Activated CD4-positive, alpha-beta T cell treated with anti-CD3 and anti-CD28 coated beads, Interleukin-2, amount 50 U/mL, for 24 hours (primary cell): Measurements from ENCODE around the gene CCL2.

ENCODE experiments used
- DNase-seq, 2 donors: peaks; one replicate each; pipeline ENCODE4 v3.0.0-alpha.2; 2020; ENCODE audit warnings: low read depth in 1 of 2, low spot score in 1 of 2

CCL2 gene

DNA sequence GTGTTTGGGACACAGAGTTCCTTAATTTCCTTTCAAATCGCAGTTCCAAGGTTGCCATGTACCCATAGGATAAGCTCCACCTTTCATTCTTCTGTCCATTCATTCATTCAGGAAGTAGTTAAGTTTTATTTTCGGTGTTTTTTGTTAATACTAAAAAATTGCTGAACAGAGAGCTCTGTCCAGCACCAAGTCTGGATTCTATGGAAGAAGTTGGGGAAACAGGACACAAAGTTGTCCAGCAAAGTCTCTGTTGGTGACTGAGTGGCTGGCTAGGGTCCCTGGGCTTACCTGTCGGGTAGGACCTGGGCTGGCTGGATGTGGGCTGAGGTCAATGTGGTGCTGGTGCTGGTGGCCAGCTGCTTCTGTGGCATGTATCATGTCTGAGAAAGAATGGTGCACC is 17.6 kb upstream of the CCL2 start:
- no peak for DNase-seq

DNA sequence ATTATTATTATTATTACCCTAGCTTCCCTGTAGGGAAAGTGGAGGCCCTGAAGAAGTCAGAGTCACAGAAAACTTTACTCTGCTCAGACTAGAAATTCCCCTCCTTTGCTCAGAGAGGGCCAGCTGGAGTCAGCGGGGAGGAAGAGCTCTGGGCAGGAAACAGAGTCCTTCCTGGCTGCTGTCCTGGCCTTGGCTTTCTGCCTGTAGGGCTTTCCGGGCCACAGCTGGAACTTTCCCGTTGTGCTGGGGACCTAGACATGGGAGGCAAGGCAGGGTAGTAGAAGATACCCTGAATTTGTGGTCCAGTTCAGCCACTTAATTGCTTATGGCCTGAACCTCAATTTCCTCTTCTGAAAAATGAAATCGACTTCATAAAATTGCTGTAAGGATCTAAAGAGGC is 14.0 kb upstream of the CCL2 start:
- no peak for DNase-seq

DNA sequence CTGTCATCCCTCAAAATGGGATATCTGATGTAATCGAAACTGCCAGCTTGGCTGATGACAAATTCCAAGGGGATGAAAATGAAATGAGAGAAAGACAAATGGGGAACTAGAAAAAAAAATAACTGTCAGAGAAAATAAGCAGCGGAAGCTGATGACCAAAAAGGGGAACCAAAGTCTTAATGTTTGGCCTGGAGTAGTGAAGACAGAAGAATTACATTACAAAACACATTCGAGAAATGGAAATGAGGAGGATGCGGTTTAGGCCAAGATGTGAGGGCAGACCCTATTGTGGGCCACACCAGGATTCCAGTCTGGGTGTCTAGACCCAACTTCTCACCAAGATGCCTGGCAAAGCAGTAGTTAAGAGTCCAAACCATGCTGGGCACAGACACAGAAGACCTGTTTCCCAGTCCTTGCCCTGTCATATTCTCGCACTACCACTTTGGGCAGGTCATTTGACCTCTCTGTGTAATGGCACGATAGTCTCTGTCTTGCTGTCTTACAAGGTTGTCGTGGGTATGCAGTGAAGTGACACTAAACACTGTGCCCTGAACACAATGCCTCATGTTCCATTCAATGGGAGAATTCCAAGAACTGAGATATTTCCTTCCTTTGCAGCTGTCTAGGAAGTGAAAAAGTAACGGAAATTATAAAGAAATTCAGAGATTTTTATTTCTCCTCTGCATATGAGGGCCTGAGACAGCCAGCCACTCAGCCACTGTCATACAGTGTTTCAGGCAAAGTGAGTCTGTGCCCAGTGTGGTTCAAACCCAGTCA is 12.3 kb upstream of the CCL2 start:
- no peak for DNase-seq

DNA sequence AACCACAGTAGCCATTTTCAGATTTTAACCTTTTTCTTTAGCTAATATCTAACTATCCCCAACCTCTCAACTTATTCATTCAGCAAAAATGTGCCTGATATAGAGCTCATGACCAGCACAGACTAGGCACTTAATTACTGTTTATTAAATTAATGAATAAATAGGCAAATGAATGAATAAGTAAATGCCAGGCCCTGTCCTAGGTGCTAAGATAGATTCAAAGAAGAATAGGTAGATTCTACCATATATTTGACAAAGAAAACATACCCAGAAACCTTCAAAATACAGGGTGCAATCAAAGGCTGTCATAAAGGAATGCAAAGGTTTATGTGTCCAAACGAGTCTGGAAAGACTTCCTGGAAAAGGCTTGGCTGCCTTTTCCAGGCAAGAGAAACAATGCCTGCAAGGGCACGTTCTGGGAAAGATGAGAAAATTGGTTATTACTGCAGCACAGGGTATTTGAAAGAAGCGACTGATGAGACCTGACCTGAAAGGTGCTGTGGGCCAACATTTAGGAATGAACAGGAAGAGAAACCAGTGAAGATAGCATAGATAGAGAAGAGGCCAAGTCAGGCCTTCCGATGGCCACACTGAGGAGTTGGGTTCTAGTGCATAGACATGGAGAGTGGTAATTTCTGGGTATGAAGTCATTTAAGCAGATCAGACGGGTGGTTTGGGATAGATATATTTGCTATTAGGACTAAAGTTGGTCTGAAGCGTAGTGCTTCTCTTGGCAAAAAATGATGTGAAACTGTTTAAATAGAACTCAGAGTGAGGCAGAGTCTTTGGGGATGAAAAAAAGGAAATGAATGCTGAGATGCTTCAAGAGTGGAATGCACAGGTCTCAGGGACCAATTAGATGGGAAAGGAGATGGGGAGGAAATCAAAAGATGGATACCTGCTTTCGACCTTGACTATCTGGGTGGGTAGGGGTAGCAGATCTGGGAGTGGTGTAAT is 11.4 kb upstream of the CCL2 start:
- no peak for DNase-seq

DNA sequence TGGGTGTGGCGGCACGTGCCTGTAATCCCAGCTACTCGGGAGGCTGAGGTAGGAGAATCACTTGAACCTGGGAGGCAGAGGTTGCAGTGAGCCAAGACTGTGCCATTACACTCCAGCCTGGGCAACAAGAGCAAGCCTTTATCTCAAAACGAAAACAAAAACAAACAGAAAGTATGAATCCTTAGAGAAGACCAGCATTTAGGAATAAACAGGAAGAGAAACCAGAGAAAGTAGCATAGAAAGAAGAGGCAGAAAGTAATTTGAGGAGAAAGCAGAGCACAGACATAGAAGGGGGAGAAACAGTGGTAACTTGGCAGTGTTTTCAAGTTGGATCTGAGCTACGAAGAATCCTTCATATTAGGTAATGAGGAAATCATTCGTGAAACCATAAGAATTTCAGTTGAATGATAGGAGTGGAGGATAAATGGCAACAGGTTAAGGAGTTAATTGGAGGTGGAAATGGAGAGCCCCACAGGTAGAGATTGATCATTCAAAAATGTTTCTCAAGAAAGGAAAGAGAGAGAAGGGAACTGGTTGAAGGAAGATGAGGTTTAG is 9.7 kb upstream of the CCL2 start:
- DNase-seq = no peak

DNA sequence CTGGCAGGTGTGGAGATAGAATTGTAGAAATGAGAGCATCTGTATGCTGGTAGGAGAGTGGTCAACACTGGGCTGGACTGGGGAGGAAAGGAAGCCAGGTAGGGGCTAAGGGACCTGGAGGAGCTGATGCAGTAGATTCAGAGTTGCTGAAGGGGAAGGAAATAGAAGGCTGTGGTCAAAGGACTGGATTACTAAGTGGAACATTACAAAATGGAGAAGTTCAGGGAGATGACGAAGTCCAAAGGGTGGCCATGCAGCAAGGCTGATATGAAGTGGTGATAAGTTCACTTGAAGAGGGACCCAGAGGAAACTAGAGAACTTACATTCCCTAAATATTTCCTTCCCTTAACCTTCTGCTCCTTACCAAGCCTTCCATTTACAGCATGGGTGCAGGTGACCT is 8.6 kb upstream of the CCL2 start:
- no peak for DNase-seq

DNA sequence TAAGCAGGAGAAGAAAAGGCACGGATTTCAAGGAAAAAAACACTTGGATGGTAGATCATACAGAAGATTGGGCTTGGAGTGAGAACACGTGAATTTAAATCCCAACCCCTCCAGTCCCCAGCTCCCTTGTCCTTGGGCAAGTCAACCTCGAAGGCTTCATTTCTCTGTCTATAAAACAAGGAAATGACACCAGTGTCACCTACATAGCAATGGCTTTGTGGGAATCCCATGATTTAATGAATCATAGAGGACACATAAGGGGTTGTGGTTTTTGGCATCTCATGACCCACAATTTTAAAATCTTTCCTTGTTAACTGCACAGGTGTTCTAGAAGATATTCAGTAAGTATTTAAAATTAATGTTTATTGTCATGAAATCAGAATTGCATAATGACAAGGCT is 8.2 kb upstream of the CCL2 start:
- DNase-seq = no peak

DNA sequence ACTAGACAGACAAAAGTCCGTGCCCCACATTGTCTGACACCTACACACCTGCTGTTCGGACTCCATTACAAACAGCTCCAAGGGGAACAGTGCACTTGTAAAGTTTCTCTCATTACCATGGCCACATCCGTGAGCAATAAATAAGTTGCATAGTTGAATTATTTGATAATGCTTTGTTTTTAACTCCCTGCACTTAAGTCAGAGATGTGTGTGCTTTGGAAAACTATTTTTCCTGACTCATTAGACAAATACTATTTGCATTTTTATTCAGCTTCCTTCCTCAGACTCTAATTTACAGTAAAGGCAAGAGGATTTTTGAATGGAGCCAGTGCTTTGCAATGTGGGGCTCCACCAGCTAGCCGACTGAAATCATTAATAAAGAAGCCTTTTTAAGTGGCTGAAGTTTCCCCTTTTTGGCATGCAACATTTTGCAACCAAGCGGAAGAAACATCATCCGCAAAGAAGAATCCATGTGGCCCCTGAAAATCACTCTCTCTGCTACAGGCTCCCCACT is 6.5 kb upstream of the CCL2 start:
- no peak for DNase-seq

DNA sequence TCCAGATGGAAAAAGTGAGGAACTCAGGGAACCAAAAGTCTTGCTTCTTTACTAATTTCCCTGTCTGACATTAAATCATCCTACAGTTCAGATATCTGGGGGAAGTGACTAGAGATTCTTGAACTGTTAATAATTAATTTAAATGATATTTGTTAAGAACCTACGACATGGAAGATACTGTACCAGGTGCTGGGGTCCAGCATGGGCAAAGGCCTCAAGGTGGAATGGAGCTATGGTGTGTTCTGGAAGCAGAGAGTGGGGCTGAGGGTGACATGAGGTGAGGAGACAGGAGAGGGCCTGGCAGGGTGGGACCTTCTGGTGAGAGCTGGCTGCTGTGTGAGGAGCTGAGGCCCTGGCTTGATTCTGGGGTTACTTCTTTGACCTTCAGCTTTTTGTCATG is 6.0 kb upstream of the CCL2 start:
- no peak for DNase-seq

DNA sequence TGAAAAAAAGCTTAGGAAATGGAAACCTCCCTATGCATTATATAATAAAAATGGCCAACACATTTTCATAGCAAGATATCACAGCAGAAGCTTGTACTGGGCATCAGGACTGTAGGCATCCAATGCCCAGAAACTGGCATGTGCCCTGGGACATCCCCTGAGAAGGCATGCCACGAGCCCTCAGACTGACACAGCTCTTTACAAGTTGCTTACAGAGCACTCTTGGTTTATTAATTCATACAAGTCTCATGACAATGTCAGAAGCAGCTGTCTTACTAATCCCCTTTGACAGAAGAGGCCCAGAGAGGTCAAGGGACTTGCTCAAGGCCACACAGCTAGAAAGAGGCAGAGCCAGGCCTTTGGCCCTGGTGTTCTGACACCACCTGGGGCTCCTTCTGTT is 5.6 kb upstream of the CCL2 start:
- DNase-seq = no peak

DNA sequence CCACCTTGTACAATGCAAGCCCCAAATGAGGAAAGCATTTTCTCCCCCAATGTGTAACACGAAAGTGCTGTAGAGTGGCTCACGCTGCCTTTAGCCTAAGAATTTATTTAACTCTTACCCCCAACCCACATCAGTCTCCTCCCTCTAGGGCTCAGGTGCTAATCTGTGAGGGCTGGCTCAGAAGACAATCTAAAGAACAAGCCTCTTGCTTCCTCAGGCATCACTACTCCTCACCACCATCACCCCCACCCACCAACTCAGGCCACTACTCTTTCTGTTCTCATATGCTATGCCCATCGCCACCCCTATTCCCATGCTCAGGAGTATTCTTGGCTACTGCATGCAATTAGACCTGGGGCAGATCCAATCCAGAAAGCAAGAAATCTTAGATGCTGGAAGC is 3.9 kb upstream of the CCL2 start:
- no peak for DNase-seq

DNA sequence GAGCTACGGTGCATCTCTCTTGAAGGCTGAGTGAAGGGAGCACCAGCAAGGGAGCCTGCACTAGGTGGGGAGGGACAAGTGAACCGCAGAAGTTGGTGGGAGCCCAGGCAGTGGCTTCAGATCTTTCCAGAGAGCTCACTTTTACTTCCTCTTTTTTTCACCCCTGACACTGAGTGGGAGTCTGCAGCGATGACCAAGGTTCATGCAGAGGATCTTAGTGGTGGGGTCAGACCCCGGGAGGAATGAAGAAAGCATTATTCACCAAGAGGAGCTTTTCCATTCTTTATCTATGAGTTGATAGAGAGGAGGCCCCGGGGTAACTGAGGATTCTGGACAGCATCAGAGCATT is 3.0 kb upstream of the CCL2 start:
- DNase-seq = no peak

DNA sequence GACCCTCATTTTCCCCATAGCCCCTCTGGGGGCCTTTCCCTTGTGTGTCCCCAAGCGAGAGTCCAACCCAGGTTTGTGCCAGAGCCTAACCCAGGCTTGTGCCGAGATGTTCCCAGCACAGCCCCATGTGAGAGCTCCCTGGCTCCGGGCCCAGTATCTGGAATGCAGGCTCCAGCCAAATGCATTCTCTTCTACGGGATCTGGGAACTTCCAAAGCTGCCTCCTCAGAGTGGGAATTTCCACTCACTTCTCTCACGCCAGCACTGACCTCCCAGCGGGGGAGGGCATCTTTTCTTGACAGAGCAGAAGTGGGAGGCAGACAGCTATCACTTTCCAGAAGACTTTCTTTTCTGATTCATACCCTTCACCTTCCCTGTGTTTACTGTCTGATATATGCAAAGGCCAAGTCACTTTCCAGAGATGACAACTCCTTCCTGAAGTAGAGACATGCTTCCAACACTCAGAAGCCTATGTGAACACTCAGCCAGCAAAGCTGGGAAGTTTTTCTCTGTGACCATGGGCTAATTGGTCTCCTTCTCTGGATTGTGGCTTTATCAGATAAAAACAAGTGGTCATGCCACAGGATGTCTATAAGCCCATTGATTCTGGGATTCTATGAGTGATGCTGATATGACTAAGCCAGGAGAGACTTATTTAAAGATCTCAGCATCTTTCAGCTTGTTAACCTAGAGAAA is 2.5 kb upstream of the CCL2 start:
- no peak for DNase-seq

DNA sequence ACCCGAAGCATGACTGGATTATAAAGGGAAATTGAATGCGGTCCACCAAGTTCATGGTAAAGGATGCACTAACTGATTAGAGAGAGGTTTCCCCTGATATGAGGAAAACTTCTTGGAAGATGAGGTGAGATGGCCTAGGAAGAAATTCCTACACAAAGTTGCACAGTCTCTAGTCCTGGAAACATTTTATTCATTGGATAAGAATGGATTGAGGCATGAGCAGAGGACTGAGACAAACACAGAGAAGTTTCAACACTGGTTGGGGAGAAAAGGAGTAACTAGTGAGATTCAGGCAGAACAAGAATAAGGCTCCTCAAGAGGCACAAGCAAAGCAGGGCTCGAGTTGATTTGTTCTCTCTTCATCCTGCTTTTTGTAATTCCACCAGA is 2.0 kb upstream of the CCL2 start:
- DNase-seq = no peak

DNA sequence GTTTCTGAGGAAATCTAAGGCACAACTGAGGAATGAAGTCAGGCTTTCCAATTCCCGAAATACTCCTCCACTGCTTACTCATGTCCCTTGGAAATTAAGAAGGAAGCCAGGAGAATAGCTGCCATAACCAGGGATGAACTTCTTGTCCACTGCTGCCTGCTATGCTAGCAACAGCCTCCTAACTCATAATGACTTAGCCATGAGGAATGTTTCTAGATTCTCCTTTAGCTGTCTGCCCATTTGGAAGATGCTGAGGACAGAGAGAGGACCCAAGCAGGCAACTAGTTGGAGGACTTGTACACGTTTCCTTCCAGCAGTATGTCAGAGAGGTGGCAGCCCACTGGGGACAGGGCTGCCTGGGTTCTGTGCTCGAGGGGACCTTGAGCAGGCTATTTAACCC is 939 bp upstream of the CCL2 start:
- DNase-seq = no peak

DNA sequence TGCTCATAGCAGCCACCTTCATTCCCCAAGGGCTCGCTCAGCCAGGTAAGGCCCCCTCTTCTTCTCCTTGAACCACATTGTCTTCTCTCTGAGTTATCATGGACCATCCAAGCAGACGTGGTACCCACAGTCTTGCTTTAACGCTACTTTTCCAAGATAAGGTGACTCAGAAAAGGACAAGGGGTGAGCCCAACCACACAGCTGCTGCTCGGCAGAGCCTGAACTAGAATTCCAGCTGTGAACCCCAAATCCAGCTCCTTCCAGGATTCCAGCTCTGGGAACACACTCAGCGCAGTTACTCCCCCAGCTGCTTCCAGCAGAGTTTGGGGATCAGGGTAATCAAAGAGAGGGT is 272 bp downstream of the CCL2 start:
- DNase-seq = no peak

DNA sequence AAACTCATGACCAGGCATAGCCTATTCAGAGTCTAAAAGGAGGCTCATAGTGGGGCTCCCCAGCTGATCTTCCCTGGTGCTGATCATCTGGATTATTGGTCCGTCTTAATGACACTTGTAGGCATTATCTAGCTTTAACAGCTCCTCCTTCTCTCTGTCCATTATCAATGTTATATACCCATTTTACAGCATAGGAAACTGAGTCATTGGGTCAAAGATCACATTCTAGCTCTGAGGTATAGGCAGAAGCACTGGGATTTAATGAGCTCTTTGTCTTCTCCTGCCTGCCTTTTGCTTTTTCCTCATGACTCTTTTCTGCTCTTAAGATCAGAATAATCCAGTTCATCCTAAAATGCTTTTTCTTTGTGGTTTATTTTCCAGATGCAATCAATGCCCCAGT is 756 bp downstream of the CCL2 start:
- no peak for DNase-seq

DNA sequence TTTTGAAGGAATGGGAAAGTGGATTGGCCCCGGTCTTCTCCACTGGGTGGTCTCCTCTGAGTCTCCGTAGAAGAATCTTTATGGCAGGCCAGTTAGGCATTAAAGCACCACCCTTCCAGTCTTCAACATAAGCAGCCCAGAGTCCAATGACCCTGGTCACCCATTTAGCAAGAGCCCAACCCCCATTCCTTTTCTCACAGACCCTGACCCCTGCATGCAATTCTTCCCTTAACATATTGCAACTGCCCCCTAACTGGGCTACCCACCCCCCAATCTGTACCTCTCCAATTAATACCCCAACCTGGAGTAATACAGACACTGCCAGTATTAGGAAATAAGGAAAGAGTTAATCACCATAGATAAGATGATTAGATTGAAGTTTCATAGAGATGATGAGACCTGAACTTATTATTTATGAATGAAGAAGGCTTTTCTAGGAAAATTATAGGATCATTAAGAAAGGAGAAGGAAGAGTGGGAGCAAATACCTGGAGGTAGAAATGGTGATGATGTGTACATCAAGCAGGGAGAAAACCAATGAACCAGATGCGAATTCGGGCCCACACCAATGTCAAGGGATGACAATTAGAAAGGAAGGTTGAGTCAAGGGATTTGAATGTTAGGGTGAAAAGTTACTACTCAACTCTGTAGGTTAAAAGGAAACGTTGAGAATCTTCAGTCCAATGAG is 2.4 kb downstream of the CCL2 start:
- DNase-seq = no peak

DNA sequence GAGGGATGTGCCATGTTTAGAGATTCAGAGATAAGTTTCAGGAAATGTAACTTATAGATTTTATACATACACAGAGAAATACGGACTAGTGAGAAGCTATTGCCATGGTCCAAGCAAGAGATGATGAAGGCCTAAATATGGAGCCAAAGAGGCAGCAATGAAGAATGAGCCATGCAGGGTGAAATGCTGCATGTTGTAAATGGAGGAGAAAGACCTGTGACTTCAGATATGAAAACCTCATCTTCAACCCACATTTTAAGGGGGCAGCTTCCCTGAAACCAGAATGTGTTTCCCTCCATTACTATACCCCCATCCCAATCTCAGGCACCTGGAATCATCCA is 2.9 kb downstream of the CCL2 start:
- DNase-seq = no peak

DNA sequence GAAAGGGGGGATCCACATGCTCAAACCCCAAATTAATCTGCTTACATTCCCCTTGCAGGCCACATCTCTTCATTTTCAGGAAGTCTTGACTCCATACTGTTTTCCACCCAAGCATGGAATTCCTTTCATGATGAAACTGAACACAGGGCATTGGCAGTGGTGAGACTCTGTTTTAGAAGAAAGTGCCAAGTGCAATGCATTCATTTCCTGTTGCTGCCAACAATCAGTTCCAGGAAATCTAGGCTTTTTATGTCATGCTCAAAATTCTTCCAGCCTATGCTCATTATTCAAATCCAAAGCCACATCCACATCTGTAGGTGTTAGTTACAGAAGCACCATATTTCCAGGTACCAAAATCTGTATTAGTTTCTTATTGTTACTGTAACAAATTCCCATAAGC is 4.1 kb downstream of the CCL2 start:
- DNase-seq = no peak

DNA sequence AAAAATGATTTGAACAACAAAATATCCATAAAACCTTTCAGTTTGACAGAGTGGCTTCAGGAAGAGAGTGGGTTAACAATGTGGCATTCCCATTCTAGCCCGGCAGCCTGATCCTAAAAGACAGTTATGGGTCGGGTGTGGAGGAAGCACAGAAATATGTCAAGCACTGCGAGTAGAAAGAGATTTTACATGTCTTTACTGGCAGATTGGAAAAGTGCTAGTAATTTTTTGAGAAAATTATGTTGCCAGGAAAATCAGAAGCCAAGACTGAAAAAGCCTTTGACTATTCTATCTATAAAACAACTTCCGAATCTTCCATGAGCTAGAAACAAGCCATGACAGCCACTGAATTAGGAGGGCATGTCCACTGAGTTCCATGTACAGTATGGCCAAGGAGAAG is 5.8 kb downstream of the CCL2 start:
- DNase-seq = no peak
